Cardiac septum (tissue), 1 donor: ENCODE results near the gene CREBBP. TPM values are rescaled to one million over a fixed set of nuclear protein-coding genes. Genes with fewer than 3 reads are reported as not detected.

Experiments used
- DNase-seq: peaks from one replicate; pipeline ENCODE4 v3.0.0-alpha.2; 2020; ENCODE audit warnings: low spot score
- intact Hi-C: fragments of 100-400 bp; cut with DNase I; formaldehyde crosslinking; loops from one replicate; pipeline ENCODE4 v1.14.0; 2022
- total RNA-seq: library from RNA; stranded (reverse); fragmentation: NEBNext Ultra II Directional; extraction: Animal tissue kit (Norgen Biotek cat#: 25700); gene quantifications from one replicate; pipeline ENCODE4 v1.2.1, GENCODE V29; 2021
- donor health status: DM: no; HTN: no; CAD: no.

Gene CREBBP
- total RNA-seq, 1 donor from 2014 or later, result 39.0 TPM

GRCh38 chr16:3785413-3785812 lies 95.1 kb downstream of the CREBBP start:
- intact Hi-C loops, result no loop called here
- no peak for DNase-seq

DNA sequence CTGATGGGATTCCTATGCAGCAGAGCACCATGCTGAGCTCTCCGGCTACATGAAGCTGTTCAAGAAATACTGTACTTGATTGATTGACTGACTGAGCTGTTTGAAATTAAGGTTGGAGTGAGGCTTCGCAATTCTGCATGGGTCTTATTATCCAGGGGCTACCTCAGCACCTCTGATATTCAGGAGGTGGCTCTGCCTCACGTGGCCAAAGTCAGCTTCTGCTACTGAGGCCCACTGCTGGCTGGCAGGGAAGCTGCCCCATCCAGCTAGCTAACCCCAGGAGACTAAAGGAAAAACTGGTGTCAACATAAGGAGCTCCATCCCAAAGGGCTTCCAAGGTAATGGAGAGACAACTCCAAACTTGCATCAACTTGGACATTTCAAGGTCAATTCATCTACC lies 97.0 kb downstream of the CREBBP start:
- intact Hi-C loops, result loop anchor here (5.0 kb wide), 1 partner anchor 79 kb away; no protein-coding TSS in a partner anchor
- no peak for DNase-seq

DNA sequence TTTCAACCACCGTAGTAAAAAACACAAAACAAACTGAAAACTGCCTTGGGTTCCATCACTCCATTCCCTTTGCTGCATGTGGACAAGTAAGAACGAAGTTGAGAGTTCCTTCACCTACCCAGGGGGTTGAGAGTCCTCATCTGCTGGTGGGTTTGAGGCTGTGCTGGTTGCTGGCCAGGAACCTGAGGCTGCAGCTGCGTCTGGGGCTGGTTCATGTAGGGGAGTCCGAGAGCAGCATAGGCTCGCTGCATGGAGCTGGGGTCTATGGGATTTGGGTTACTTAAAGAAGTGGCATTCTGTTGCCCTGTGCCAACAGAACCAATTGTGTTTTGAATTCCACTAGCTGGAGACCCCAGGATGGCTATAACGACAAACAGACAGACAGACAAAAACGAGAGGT lies 97.9 kb downstream of the CREBBP start:
- intact Hi-C loops, result loop anchor here (5.0 kb wide), 1 partner anchor 80 kb away; no protein-coding TSS in a partner anchor
- DNase-seq, result no peak

DNA sequence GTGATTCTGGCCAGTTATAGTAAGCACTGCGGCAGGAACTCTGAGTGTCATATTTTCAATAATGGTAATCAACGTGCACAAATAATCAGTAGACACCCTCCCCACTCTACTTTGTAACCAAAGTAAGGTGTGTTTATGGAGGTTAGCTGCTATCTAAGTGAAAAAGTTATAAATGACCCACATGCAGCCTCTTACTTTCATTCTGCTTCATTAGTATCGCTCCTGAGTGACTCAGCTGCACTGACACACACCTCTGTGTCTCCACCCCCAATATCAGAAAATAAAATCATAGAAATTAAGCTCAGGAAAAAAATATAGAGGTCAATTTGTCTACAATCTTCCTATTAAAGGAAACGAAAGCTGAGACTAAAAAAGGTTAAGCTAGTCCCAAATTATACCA lies 99.1 kb downstream of the CREBBP start:
- intact Hi-C loops, result loop anchor here (5.0 kb wide), 1 partner anchor 81 kb away; no protein-coding TSS in a partner anchor
- DNase-seq, result no peak

DNA sequence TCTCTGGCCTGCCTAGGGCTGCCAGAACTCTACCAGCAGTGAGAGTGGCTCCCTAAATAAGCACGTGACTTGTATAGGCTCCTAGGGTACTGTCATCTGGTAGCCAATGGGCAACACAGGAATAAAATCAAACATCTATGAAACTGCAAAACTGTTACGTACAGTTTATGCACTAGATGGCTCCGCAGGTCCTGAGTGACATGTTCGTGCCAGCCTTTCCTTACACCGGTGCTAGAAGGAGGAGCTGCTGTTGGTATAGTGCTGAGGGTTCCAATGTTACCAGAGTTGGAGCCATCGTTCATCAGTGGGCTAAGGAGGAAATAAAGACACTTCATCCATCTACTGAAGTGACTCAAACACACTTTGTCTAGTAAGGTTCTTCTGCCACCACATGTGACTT lies 99.9 kb downstream of the CREBBP start:
- intact Hi-C loops, result loop anchor here (5.0 kb wide), 1 partner anchor 82 kb away; no protein-coding TSS in a partner anchor
- no peak for DNase-seq

DNA sequence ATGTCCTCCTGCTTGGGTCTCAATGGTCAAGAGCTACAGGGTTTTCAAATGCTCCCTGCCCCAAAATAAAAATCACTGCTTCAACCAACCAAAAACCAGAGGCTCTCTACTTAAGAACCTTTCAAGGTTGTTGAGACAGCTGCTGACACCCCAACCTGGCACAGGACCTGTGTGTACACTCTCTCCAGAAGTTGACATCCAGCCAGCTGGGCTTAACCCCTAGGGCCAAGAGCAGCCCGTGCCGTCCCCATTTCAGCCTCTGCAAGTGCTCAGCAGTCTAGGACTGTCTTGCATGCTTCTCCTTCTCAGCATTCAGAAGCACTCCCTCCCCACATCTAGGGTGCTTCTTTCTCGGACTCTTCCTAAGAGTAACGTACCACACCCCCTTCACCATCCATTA lies 104.2 kb downstream of the CREBBP start:
- no peak for DNase-seq
- intact Hi-C loops, result no loop called here

- no peak for DNase-seq
- intact Hi-C loops, result no loop called here
Observed at GRCh38 chr16:3774819-3775218, 105.7 kb downstream of the CREBBP start.

DNA sequence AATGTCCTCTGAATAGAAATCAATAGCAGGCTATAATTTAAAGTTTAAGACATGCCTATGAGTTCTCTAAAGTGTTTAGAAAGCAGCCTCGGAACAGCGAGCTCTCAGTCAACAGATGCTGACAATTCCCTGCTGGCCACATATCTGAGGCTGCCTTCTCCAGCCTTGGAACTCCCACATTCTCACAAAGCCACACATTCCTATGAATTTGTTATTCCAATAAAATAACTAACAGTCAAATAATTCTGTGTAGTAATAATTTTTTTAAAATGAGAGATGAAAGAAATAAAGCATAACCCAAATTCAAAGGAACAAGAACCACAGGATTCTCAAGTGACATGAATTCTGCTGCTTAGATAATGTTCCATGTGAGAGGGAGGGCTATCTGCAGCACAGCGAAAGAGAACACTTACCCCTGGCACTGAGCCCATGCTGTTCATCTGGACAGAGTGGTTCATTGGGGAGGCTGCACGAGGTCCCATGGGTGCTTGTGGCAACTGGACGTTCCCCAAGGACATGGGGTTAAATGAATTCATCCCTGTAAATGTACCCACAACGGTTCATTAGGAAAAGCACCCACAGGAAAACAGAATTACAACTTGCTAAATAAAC lies 106.3 kb downstream of the CREBBP start:
- DNase-seq, result no peak
- intact Hi-C loops, result no loop called here

DNA sequence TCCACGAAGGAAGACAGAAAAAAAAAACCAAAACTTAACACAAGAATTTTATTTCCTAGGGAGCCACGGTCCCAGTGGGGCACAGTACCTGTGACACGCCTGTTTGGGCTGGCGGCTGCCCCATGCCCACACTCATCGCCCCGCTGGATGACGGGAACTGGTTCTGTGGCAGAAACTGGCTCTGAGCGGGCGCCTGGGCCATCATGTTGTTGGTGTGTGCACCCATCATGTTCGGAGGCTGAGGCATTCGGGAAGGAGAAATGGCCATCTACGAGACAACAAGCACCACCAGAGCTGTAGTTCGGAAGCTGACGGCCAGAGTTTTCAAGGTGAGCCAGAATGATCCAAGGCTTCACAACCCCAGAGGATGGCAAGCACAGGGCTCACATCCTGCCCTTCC lies 106.8 kb downstream of the CREBBP start:
- intact Hi-C loops, result no loop called here
- DNase-seq, result no peak

DNA sequence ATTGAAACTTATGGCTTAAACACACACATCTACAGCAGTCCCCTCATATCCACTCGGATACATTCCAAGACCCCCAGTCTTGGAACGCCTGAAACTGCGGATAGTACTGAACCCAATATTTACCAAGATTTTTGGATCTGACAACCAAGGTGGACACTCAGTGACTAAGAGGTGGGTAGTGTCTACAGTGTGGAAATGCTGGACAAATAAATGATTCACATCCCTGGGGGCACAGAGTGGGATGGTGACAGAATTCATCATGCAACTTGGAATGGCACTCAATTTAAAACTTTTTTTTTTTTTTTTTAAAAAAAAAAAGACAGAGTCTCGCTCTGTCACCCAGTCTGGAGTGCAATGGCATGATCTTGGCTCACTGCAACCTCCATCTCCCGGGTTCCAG lies 109.0 kb downstream of the CREBBP start:
- intact Hi-C loops, result no loop called here
- DNase-seq, result no peak

DNA sequence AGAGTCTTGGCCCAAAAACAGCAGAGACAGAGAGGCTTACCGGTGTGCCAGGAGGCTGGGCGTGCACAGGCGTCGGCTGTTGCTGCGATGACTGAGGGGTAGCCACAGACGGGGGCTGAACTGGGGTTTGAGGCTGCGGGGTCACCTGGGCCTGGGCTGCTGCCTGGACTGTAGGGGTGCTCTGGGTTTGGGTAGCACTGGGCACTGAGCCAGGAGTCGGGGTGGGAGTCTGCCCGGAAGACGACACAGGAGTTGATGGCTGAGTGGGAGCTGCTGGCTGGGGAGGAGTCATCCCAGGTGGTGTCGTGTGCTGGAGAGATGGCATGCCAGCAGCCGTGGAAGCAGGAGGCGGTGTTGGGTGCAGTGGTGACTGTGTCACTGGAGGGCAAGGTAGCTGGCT lies 110.0 kb downstream of the CREBBP start:
- DNase-seq, result no peak
- intact Hi-C loops, result no loop called here

GRCh38 chr16:3769942-3770341 lies 110.6 kb downstream of the CREBBP start:
- DNase-seq, result no peak
- intact Hi-C loops, result no loop called here

DNA sequence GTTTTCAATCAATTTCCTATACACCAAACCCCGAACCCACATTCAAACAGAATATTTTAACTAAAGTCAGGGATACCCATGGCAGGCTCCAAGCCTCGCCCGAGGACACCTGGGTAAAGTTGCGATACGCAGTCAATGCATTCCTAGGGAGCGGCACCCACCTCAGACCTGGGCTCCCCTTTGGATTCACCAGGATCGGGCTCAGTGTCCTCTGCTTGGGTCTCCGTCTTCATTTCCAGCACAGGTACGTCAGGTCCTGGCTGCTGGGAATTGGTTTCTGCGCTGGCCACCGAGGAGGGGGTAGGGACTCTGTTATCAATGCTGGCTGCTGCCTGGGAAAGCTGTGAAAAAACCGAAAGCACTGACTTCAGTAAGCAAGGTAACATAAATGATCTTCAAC lies 111.5 kb downstream of the CREBBP start:
- DNase-seq, result no peak
- intact Hi-C loops, result no loop called here

DNA sequence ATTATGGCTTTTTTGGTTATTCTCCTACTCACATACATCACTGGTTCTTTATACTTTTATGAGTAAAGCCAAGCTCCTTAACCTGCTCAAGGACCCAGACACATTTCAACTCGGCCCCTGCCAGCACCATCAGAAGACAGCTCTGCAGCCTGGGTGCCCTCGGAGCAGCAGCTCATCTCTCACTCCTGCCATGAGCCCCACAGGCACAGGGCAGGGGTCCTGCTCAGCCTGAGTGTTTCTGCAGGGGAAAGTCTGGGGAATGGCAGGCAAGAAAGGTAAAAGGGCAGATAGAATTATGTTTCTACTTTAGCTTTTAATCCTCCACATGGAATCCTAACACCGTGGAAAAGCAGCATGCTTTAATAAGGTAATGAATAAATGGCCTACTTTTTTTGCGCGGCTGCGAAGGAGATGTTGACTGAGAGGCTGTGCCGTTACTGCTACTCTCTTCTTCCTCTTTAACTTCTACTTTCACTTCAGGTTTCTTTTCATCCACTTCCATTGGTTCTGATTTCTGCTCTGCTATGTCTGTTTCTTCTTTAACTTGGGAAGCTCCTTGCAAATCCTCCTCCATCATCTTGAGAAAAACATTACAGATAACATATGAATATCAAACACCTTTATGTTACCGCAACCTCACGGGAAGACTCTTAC lies 113.1 kb downstream of the CREBBP start:
- intact Hi-C loops, result no loop called here
- no peak for DNase-seq

GRCh38 chr16:3766177-3766576 lies 114.3 kb downstream of the CREBBP start:
- intact Hi-C loops, result no loop called here
- no peak for DNase-seq

GRCh38 chr16:3764409-3764808 lies 116.1 kb downstream of the CREBBP start:
- intact Hi-C loops, result no loop called here
- DNase-seq, result no peak

GRCh38 chr16:3762107-3762750 lies 118.3 kb downstream of the CREBBP start:
- no peak for DNase-seq
- intact Hi-C loops, result no loop called here

DNA sequence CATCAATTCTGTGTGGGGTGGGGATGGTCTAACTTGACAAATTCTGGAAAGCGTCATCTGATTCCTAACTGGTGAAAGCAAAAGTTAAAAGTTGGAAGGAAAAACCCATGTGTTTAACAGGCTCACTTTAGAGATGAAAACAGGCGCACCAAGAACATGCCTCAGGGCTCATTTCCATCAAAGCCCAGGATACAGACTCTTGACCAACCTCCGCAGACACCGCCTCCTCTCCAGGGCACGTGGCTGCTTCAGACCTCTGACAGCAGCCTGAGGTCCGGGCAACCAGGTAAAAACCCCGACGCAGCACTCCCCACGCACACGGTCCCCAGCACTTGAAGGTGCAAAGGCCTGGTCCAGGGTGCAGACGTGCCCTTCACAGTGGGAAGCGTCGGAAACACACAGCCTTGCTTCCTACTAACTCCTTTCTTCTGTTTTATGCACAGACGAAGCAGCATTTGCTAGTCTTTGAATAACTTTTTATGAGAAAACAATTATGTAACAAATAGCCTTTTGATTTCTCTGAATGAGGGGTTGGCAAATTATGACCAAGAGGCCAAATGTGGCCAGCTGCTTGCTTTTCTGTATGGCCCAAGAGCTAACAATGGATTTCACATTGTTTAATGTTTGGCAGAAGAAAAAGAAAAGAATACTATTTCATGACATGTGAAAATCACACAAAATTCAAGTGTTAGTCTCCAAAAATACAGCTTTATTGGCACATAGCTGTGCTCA lies 119.0 kb downstream of the CREBBP start:
- DNase-seq, result no peak
- intact Hi-C loops, result no loop called here

- intact Hi-C loops, result no loop called here
- DNase-seq, result no peak
Observed at GRCh38 chr16:3760518-3760917, 120.0 kb downstream of the CREBBP start.

- DNase-seq, result no peak
- intact Hi-C loops, result no loop called here
Observed at GRCh38 chr16:3759736-3760135, 120.8 kb downstream of the CREBBP start.
